GM10266 (cell line): ENCODE results near the gene TXNIP.
A peak's percentile ranks its signal among the peaks of the same experiment; 100 is the strongest.

Source experiments
- DNase-seq: peaks from one replicate; pipeline ENCODE4 v3.0.0; 2012; ENCODE audit errors: extremely low spot score
- CTCF ChIP-seq: IDR thresholded peaks from 2 replicates; pipeline ENCODE4 v1.5.1; 2012; ENCODE audit warnings: mild to moderate bottlenecking, low read depth; ENCODE audit not compliant: control insufficient read depth, insufficient read depth; ENCODE audit errors: missing control alignments

Gene TXNIP

GRCh38 chr1:146020058-146021049 is 24.0 kb upstream of the TXNIP start:
- DNase-seq = no peak
- no peak for TF ChIP-seq CTCF

GRCh38 chr1:146019231-146020057 is 23.1 kb upstream of the TXNIP start:
- DNase-seq = no peak
- TF ChIP-seq CTCF = no peak

GRCh38 chr1:146016891-146017290 is 20.5 kb upstream of the TXNIP start:
- no peak for TF ChIP-seq CTCF
- DNase-seq = no peak

DNA sequence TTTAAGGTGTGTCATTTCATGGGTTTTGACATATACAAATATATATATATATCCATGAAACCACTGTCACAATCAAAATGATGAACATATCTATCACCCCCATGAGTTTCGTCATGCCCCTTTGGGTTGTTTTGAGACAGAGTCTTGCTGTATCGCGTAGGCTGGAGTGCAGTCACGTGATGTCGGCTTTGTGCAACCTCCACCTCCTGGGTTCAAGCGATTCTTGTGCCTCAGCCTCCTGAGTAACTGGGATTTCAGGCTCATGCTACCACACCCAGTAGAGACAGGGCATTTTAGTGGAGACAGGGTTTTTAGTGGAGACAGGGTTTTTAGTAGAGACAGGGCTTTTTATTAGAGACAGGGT is 17.2 kb upstream of the TXNIP start:
- DNase-seq = no peak
- TF ChIP-seq CTCF = no peak

- DNase-seq = peak; percentile 67
These were observed 16.6 kb upstream of the TXNIP start for GRCh38 chr1:146012703-146013558.

More at GRCh38 chr1:146012703-146013558, 16.6 kb upstream of the TXNIP start:
- TF ChIP-seq CTCF = peak; percentile 87
